ENCODE measurements around the gene DLL3.

The DLL3 gene

GRCh38 chr19:39518458-39518857 lies 19.7 kb downstream of the DLL3 start:
- no peak for DNase-seq

DNA sequence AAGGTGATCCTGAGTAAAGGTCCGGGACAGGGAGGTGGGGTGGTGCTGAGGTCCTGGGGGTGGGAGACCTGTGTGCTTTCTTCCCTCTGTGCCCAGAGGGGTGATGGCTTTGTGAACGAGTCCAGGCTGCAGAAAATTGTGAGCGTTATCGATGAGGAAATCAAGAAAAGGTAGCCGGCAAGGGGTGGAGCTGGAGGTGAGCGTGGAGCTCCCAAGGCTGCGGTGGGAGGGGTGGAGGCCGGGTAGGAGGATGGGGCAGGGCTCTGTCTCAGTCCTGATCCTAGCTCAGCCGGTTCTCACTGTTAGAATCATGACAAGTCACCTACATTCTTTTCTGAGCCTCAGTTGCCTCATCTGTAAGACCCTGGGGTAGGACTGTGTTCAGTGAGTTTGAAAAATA lies 20.2 kb downstream of the DLL3 start:
- no peak for DNase-seq

- no peak for DNase-seq
Measured at GRCh38 chr19:39520541-39521484, 22.1 kb downstream of the DLL3 start.

- no peak for DNase-seq
Measured at GRCh38 chr19:39524495-39524894, 25.7 kb downstream of the DLL3 start.

DNA sequence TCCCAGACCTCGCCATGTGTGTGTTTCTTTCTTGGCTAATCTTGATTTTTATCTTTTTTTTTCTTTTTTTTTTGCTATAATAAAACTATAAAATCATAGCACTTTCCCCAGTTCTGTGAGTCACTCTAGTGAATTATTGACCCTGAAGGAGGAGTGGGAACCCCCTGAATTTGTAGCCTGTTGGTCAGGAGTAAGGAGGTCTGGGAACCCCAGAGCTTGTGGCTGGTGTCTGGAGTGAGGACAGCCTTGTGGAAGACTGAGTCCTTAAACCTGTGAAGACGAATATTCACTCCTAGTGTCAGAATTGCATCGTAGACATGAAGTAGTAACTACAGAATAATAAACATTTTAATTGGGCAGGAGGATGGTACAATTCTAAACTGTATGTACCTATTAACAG lies 26.5 kb downstream of the DLL3 start:
- no peak for DNase-seq

DNA sequence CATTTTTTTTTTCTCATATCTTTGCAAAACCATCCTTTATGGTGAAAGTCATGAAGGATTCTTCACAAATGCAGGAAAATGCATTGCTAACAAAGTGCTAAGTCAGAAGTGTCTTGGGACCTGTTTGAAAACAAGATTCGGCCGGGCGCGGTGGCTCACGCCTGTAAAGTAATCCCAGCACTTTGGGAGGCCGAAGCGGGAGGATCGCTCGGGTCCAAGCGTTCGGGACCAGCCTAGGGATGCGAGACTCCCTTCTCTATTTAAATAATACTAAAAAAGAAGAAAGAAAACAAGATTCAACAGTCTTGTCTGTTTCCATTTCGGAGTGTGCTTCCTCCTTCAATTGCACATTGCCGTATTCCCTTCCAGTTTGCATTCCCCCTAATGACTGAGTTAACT lies 33.1 kb downstream of the DLL3 start:
- DNase-seq, result no peak

GRCh38 chr19:39532233-39533002 lies 33.7 kb downstream of the DLL3 start, which contains the start of gene EID2B:
EID2B (minus strand) TSS chr19:39532852; CDS start chr19:39532802, 50 bp downstream.
- DNase-seq, result peak; percentile 98

GRCh38 chr19:39533003-39533512 lies 34.3 kb downstream of the DLL3 start:
- DNase-seq, result no peak

DNA sequence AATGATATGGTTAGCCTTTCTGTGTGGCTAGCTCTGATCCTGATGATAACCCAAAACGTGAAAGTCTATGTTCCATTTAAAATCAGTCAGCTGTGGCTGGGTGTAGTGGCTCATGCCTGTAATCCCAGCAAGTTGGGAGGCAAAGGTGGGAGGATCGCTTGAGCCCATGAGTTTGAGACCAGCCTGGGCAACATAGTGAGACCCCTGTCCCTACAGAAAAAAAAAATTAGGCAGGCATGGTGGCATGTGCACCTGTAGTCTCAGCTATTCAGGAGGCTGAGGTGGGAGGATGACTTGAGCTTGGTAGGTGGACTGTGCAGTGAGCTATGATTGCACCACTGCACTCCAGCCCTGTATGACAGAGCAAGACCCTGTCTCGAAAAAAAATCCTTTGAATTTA lies 35.0 kb downstream of the DLL3 start:
- no peak for DNase-seq

GRCh38 chr19:39539165-39539517 lies 40.4 kb downstream of the DLL3 start:
- peak; percentile 31 for DNase-seq

GRCh38 chr19:39539518-39540332 lies 41.0 kb downstream of the DLL3 start, which contains the start of gene EID2:
EID2 (minus strand) TSS chr19:39540161; CDS start chr19:39540079, 82 bp downstream.
- DNase-seq, result peak; percentile 97

- peak; percentile 64 for DNase-seq
Measured at GRCh38 chr19:39540333-39540673, 41.6 kb downstream of the DLL3 start.

DNA sequence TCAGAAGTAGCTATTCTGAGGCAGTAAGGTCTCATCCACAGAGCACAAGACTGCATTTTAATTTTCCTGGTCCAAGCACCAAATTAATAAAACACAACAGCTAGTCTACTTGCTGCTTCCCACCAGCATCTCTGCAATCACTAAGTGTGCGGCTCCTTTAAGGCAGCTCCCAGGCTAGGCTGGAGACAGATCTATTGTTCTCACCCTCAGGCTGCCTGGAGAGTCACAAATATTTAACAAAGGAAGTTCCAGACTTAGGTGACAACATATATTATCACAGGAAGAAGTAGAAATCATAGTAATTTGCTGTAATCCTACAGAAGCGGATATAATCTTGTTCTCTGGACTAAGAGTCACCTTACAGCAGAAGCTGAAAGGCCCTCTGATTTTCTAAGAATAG lies 43.5 kb downstream of the DLL3 start:
- no peak for DNase-seq

GRCh38 chr19:39543477-39543857 lies 44.7 kb downstream of the DLL3 start:
- DNase-seq, result no peak

- DNase-seq, result no peak
Measured at GRCh38 chr19:39544226-39544903, 45.6 kb downstream of the DLL3 start.

GRCh38 chr19:39544911-39545310 lies 46.2 kb downstream of the DLL3 start:
- DNase-seq, result no peak

- no peak for DNase-seq
Measured at GRCh38 chr19:39546599-39546998, 47.9 kb downstream of the DLL3 start.

GRCh38 chr19:39550197-39550596 lies 51.5 kb downstream of the DLL3 start:
- DNase-seq, result no peak

DNA sequence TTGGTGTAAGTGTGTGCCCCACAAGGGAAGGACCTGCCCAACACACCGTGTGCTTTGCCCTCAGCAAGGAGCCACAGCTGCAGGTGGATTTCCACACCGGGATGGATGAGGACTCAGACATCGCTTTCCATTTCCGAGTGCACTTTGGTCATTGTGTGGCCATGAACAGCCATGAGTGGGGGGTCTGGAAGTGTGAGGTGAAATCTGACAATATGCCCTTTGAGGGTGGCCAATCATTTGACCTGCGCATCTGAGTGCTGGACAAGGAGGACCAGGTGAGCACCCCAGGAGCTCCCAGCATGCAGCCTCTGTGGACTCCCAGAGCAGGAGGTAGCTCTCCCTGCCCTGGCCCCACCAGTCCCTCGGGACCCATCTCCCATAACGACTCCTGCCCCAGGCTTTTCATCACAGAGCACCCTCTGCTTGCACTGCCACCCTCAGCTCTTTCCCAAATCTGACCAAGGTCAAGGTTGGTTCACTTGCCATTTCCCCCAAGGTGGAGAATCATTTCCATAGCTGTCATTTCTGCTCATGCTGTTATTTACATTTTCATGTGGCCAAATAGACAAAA lies 54.4 kb downstream of the DLL3 start:
- no peak for DNase-seq

DNA sequence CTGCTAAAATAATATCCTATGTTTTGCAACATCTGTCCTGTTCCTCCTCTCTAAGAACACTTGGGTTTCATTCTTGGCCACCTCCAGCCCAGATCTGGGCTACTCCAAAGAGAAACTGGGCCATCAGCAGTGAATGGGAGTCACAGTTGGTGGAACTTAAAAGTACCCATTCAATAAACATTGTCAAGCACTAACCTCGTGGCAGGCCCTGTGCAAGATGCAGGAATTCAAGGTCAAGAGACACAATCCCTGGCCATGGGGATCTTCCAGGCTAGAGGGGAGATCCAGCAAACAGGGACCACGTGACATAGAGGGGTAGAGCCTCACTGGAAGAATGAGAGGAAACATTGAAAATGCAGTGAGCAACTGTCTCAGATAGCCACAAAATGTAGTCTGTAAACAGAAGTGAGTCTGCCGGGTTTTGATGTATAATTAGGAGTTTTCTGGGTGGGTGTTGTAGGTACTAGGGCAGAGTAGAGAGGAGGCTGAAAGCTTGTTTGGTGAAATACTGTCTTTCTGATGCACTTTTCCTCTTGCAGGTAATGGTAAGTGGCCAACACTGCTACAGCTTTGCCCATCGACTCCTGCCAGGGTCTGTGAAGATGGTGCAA lies 56.1 kb downstream of the DLL3 start:
- DNase-seq, result no peak

DNA sequence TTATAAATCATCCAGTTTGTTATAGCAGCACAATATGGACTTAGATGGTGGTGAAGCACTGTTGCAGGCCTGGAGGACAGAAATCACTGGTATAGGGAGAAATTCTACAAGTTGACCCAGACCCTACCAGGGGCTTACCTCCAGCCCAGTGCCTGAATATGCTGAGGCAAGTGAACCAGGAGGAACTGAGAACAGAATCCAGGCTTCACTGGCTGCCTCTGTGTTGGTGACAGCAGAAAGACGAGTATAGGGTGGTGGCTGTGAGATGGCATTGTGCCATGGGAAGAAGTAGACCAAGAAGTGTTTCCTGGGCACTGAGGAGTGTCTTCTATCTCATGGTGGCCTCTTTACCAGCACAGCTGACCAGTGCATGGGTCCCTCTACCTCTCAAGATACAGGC lies 57.1 kb downstream of the DLL3 start:
- DNase-seq, result no peak

Measured in SHP77 treated with DMSO at 0.1 percent for 48 hours (cell line).